ENCODE measurements around the gene KAZN.

- no peak for TF ChIP-seq POLR2A (IDR thresholded peaks at IDR 0.05)
- TF ChIP-seq CTCF (IDR thresholded peaks at IDR 0.05) = no peak
These were observed 82.7 kb downstream of the KAZN start for GRCh38 chr1:14681182-14681581.
